Measurements from ENCODE around the gene ST6GALNAC6. TPM values are rescaled to one million over a fixed set of nuclear protein-coding genes. Genes with fewer than 3 reads are reported as not detected.

ST6GALNAC6 gene
- total and polyA plus RNA-seq, 3 experiments from 2014 or later, result 52.3 to 54.7 (median 54.0) TPM

DNA sequence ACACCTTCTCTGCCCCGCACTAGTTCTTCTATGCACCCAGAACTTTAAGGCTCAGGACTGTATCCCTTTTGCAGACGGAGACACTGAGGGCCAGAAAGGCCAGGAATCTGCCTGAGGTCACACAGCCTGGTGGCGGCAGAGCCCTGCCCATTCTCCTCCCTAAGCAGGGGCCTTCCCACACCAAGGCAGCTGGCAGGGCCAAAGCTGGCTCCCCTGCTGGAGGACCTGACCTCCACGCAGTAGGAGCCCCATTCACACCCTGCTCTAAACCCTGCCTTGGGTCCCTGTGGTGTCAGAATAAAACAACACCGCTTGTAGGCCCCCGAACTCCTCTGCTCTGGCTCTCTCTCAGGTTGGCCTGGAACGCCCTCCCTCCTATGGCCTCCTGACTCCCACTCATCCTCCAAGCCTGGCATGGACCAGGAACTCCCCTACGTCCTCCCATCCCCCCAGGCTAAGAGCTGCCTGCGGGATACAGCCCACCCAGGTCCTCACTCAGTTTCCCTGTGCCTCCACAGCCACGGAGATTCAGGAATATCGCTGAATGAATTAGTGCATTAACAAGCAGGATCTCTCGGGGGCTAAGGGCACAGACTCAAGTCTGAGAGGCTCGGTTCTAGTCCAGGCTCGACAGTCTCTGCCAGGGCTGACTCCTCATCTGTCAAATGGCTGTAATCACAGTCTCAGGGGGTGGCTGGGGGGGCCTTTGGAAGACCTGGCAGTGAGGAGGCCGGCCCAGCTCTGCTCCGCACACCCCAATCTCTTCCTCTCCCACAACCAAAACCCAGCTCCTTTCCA is 2.8 kb downstream of the ST6GALNAC6 start:
- peaks cover 34% of the 10 kb centered on the region for H3K36me3 ChIP-seq (ENCODE audit: insufficient read depth, low read length)
- H3K27me3 Mint-ChIP-seq, result no peaks in the 10 kb centered on the region
- peaks cover 29% of the 10 kb centered on the region for H3K4me1 ChIP-seq (ENCODE audit: insufficient read depth, low read length)
- H3K4me3 Mint-ChIP-seq, result peak overlapping the region in 2 of 7 donors; percentile 44 to 52
- peak overlapping the region; percentile 19 to 86 (median 64) for H3K27ac Mint-ChIP-seq
- H3K9me3 Mint-ChIP-seq, result peaks cover 0 to 11% (median 0%) of the 10 kb centered on the region in 5 donors
- ChIA-PET CTCF (interaction anchor here (1.3 to 1.4 kb wide), 2 partner anchors 25 to 27 kb away, joined by 4 to 7 read pairs; no protein-coding TSS in a partner anchor), POLR2A (interaction anchor here (1.3 kb wide), 2 partner anchors 9 kb away, joined by 4 read pairs; no protein-coding TSS in a partner anchor)
- no peaks in the 10 kb centered on the region for H3K27me3 ChIP-seq (ENCODE audit: insufficient read depth, low read length, poor library complexity, severe bottlenecking)
- H3K4me1 Mint-ChIP-seq, result peaks cover 26 to 57% (median 42%) of the 10 kb centered on the region in 3 donors
- H3K36me3 Mint-ChIP-seq, result peaks cover 38 to 59% (median 39%) of the 10 kb centered on the region in 3 donors
- no peak overlapping the region for H3K4me3 ChIP-seq (ENCODE audit: low read length)
- no peaks in the 10 kb centered on the region for H3K9me3 ChIP-seq (ENCODE audit: low read length)
- DNase-seq, result no peak
- peak overlapping the region; percentile 12 for H3K27ac ChIP-seq (ENCODE audit: low read depth, low read length)

DNA sequence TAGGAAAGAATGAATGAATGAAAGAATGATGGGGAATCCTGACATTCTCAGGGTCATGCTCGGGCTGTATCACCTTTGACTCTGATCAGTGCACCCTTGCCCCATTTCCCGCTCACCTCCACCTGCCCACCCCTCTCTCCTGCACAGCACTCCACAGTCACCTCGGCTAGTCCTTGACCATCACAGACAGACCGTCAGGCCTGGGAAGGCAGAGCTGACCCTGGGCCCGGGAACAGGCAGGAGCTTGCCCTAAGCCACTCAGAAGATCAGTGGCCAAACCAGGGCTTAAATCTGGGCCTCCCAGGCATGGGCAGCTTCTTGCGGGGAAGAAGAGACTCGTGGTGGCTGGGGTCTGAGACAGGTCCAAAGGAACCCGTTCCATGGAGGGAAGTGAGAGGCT is 3.6 kb downstream of the ST6GALNAC6 start:
- Histone ChIP-seq H3K36me3 (ENCODE audit: insufficient read depth, low read length) (peaks cover 36% of the 10 kb centered on the region), H3K4me1 (ENCODE audit: insufficient read depth, low read length) (peaks cover 25% of the 10 kb centered on the region), H3K9me3 (ENCODE audit: low read length) (no peaks in the 10 kb centered on the region), H3K4me3 (ENCODE audit: low read length) (no peak overlapping the region), H3K27ac (ENCODE audit: low read depth, low read length) (no peak overlapping the region), H3K27me3 (ENCODE audit: insufficient read depth, low read length, poor library complexity, severe bottlenecking) (no peaks in the 10 kb centered on the region)
- ChIA-PET CTCF (interaction anchor here (1.4 to 1.8 kb wide), 2 partner anchors 26 to 161 kb away, joined by 7 read pairs; partner anchors contain the start of gene TOR2A), POLR2A (interaction anchor here (1.3 kb wide), 1 partner anchor 9 kb away, joined by 4 read pairs; no protein-coding TSS in a partner anchor)
- DNase-seq, result no peak
- Mint-ChIP-seq H3K4me3 (peak overlapping the region in 1 of 7 donors; percentile 60), H3K36me3 (peaks cover 39 to 65% (median 42%) of the 10 kb centered on the region in 3 donors), H3K4me1 (peaks cover 22 to 59% (median 37%) of the 10 kb centered on the region in 3 donors), H3K9me3 (peaks cover 0 to 11% (median 0%) of the 10 kb centered on the region in 5 donors), H3K27ac (peak overlapping the region in 4 of 8 donors; percentile 19 to 84 (median 40)), H3K27me3 (peaks cover 0 to 1% of the 10 kb centered on the region in 2 donors)

DNA sequence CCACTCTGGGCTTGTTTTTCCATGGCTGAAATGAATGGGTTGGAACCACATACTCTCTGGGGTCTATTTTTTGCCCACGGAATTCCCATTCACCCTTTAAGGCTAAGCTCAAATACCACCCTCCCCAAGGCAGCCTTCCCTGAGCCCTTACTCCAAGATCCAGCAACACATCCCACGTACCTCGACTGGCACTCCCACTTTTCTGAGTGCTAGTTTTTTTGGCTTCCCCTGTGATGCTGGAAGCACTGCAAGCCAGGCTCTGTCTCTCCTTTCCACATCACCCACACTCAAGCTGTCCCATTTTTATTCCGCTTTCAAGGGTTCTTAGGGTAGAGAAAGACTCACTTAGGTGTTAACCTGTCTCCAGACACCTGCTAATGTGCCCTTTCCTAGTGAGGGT is 6.0 kb downstream of the ST6GALNAC6 start:
- Histone ChIP-seq H3K4me3 (ENCODE audit: low read length) (no peak overlapping the region), H3K27ac (ENCODE audit: low read depth, low read length) (no peak overlapping the region), H3K27me3 (ENCODE audit: insufficient read depth, low read length, poor library complexity, severe bottlenecking) (no peaks in the 10 kb centered on the region), H3K4me1 (ENCODE audit: insufficient read depth, low read length) (peaks cover 15% of the 10 kb centered on the region), H3K9me3 (ENCODE audit: low read length) (no peaks in the 10 kb centered on the region), H3K36me3 (ENCODE audit: insufficient read depth, low read length) (peaks cover 46% of the 10 kb centered on the region)
- Mint-ChIP-seq H3K36me3 (peaks cover 39 to 79% (median 42%) of the 10 kb centered on the region in 3 donors), H3K4me3 (no peak overlapping the region), H3K4me1 (peaks cover 15 to 51% (median 35%) of the 10 kb centered on the region in 3 donors), H3K9me3 (peaks cover 0 to 11% (median 0%) of the 10 kb centered on the region in 5 donors), H3K27ac (peak overlapping the region in 2 of 8 donors; percentile 44 to 60), H3K27me3 (peaks cover 0 to 1% of the 10 kb centered on the region in 2 donors)
- ChIA-PET POLR2A (no interaction called here), CTCF (interaction anchor here (1.2 to 2.0 kb wide), 4 partner anchors 11 to 158 kb away, joined by 3 to 6 read pairs (median 4); partner anchors contain the start of gene TOR2A)
- DNase-seq, result no peak

DNA sequence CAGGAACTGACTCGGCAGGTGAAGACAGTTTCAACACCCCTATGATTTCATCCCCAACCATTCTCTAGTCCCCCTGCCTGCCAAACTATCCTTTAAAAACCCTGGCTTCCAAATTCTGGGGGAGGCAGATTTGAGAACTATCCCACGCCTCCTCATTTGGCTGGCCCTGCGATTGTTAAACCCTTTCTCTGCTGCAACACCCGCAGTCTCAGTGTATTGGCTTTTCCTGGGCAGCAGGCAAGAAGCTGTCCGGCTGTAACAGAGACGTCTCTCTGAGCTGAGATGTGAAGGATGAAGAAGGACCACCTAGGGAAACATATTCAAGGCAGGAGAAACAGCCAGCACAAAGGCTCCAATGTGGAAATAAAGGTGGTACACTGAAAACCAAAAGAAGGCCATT is 6.6 kb downstream of the ST6GALNAC6 start:
- Mint-ChIP-seq H3K27me3 (peaks cover 0 to 1% of the 10 kb centered on the region in 2 donors), H3K36me3 (peaks cover 39 to 82% (median 43%) of the 10 kb centered on the region in 3 donors), H3K27ac (peak overlapping the region in 5 of 8 donors; percentile 6 to 90 (median 51)), H3K9me3 (peaks cover 0 to 11% (median 0%) of the 10 kb centered on the region in 5 donors), H3K4me3 (no peak overlapping the region), H3K4me1 (peaks cover 13 to 48% (median 31%) of the 10 kb centered on the region in 3 donors)
- Histone ChIP-seq H3K36me3 (ENCODE audit: insufficient read depth, low read length) (peaks cover 49% of the 10 kb centered on the region), H3K27ac (ENCODE audit: low read depth, low read length) (no peak overlapping the region), H3K9me3 (ENCODE audit: low read length) (no peaks in the 10 kb centered on the region), H3K4me3 (ENCODE audit: low read length) (no peak overlapping the region), H3K27me3 (ENCODE audit: insufficient read depth, low read length, poor library complexity, severe bottlenecking) (no peaks in the 10 kb centered on the region), H3K4me1 (ENCODE audit: insufficient read depth, low read length) (peaks cover 11% of the 10 kb centered on the region)
- no peak for DNase-seq
- ChIA-PET CTCF (interaction anchor here (1.2 to 1.5 kb wide), 3 partner anchors 10 to 158 kb away, joined by 3 to 4 read pairs (median 3); partner anchors contain the start of gene TOR2A), POLR2A (no interaction called here)

DNA sequence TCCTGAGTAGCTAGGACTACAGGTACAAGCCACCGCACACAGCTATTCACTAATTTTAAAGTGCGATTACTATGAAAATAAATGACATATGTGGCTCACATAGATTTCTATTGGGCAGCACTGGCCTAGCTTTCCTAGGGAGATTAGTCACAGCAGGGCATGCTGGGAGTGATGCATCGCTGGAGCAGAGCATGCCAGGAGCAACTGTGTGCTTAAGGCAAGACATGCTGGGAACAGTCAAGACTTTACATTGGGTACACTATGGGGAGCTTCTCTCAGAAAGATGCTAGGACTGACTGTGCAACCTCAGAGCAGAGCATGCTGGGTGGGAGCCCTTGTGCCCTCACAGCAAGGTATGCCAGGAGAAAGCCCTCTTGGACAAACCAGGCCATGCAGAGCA is 9.3 kb downstream of the ST6GALNAC6 start:
- peaks cover 0 to 1% of the 10 kb centered on the region in 2 donors for H3K27me3 Mint-ChIP-seq
- DNase-seq, result no peak
- Histone ChIP-seq H3K27ac (ENCODE audit: low read depth, low read length) (no peak overlapping the region), H3K9me3 (ENCODE audit: low read length) (no peaks in the 10 kb centered on the region), H3K27me3 (ENCODE audit: insufficient read depth, low read length, poor library complexity, severe bottlenecking) (no peaks in the 10 kb centered on the region), H3K4me3 (ENCODE audit: low read length) (no peak overlapping the region), H3K4me1 (ENCODE audit: insufficient read depth, low read length) (no peaks in the 10 kb centered on the region), H3K36me3 (ENCODE audit: insufficient read depth, low read length) (peaks cover 57% of the 10 kb centered on the region)
- H3K9me3 Mint-ChIP-seq, result peaks cover 0 to 11% (median 0%) of the 10 kb centered on the region in 5 donors
- POLR2A ChIA-PET, result interaction anchor here (0.5 kb wide), 1 partner anchor 111 kb away, joined by 3 read pairs; no protein-coding TSS in a partner anchor
- no peak overlapping the region for H3K27ac Mint-ChIP-seq
- CTCF ChIA-PET, result interaction anchor here (1.2 to 2.9 kb wide), 3 partner anchors 10 to 32 kb away, joined by 4 to 15 read pairs (median 8); no protein-coding TSS in a partner anchor
- H3K4me1 Mint-ChIP-seq, result peaks cover 4 to 30% (median 15%) of the 10 kb centered on the region in 3 donors
- no peak overlapping the region for H3K4me3 Mint-ChIP-seq
- peaks cover 27 to 88% (median 36%) of the 10 kb centered on the region in 3 donors for H3K36me3 Mint-ChIP-seq

DNA sequence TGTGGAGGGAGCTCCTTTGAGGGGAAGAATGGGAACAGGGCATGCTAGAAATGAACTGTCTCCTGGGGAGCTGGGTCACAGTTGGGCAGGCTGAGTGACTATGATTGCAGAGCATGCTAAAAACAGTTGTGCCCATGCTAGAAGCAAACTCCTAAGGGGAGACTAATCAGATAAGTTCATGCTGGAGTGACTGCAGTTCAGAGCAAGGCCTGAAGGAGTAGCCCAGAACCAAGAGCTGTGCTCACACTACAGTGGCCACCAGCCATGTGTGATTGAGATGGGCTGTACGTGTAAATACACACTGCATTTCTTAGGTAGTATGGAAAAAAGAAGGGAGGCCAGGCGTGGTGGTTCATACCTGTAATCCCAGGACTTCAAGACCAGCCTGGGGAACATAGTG is 11.6 kb downstream of the ST6GALNAC6 start:
- Mint-ChIP-seq H3K4me1 (peaks cover 9 to 39% (median 12%) of the 10 kb centered on the region in 3 donors), H3K27me3 (peaks cover 0 to 1% of the 10 kb centered on the region in 2 donors), H3K9me3 (peaks cover 0 to 3% (median 0%) of the 10 kb centered on the region in 5 donors), H3K4me3 (no peak overlapping the region), H3K27ac (peak overlapping the region in 2 of 8 donors; percentile 60 to 70), H3K36me3 (peaks cover 4 to 82% (median 18%) of the 10 kb centered on the region in 3 donors)
- Histone ChIP-seq H3K4me3 (ENCODE audit: low read length) (no peak overlapping the region), H3K9me3 (ENCODE audit: low read length) (no peaks in the 10 kb centered on the region), H3K4me1 (ENCODE audit: insufficient read depth, low read length) (no peaks in the 10 kb centered on the region), H3K27me3 (ENCODE audit: insufficient read depth, low read length, poor library complexity, severe bottlenecking) (no peaks in the 10 kb centered on the region), H3K36me3 (ENCODE audit: insufficient read depth, low read length) (peaks cover 34% of the 10 kb centered on the region), H3K27ac (ENCODE audit: low read depth, low read length) (no peak overlapping the region)
- no peak for DNase-seq
- ChIA-PET CTCF (interaction anchor here (2.9 kb wide), 1 partner anchor 18 kb away, joined by 15 read pairs; no protein-coding TSS in a partner anchor), POLR2A (interaction anchor here (1.0 kb wide), 1 partner anchor 29 kb away, joined by 3 read pairs; the partner anchor contains the start of gene ST6GALNAC4)

DNA sequence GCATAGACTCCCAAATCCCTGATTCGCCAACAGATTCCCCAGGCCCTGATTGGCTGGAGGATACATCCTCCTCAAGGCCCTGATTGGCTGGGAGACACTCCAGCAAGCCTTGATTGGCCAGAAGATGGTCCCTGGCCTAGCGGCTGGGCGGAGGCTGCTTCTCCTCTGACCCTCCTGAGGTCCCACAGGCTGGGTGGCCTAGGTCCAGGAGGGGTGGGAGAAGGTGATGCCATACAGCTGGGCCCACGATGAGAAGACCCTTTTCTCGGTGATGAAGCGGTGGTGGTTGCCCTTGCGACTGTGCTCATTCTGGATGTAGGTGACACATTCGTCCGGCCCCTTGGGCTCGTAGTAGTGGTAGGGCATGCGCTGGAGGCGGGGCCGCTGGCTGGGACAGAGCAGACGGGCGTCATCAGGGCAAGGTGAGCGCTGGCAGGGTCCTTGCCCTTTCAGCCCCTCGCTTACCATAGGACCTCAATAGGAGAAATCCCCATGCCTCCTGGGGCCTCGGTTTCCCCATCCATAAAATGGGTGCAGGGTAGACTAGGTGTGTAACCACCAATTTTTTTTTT is 12.9 kb downstream of the ST6GALNAC6 start:
- Histone ChIP-seq H3K4me3 (ENCODE audit: low read length) (no peak overlapping the region), H3K36me3 (ENCODE audit: insufficient read depth, low read length) (peaks cover 32% of the 10 kb centered on the region), H3K4me1 (ENCODE audit: insufficient read depth, low read length) (no peaks in the 10 kb centered on the region), H3K27ac (ENCODE audit: low read depth, low read length) (no peak overlapping the region), H3K27me3 (ENCODE audit: insufficient read depth, low read length, poor library complexity, severe bottlenecking) (no peaks in the 10 kb centered on the region), H3K9me3 (ENCODE audit: low read length) (no peaks in the 10 kb centered on the region)
- POLR2A ChIA-PET, result interaction anchor here (1.0 kb wide), 1 partner anchor 31 kb away, joined by 3 read pairs; the partner anchor contains the start of gene ST6GALNAC4
- Mint-ChIP-seq H3K4me3 (no peak overlapping the region), H3K4me1 (peaks cover 6 to 33% (median 9%) of the 10 kb centered on the region in 3 donors), H3K9me3 (no peaks in the 10 kb centered on the region), H3K36me3 (peaks cover 0 to 75% (median 11%) of the 10 kb centered on the region in 3 donors), H3K27ac (peak overlapping the region in 3 of 8 donors; percentile 29 to 72 (median 42)), H3K27me3 (peaks cover 0 to under 1% of the 10 kb centered on the region in 2 donors)
- DNase-seq, result no peak
- CTCF ChIA-PET, result interaction anchor here (1.4 to 2.1 kb wide), 3 partner anchors 20 to 152 kb away, joined by 3 to 8 read pairs (median 7); partner anchors contain the start of gene TOR2A
